NCI-H128 (cell line): ENCODE data around the gene FBXL3.
A peak's percentile ranks its signal among the peaks of the same experiment; 100 is the strongest.
"Not testable (repeated sequence)": the region's sequence is repeated elsewhere in the genome, so short reads cannot be mapped to it uniquely, and the experiment has no call there.

Experiments used
- DNase-seq: peaks from one replicate; lab custom pipeline; 2025; ENCODE audit not compliant: unreplicated experiment; lab: John Stamatoyannopoulos, UW

Gene FBXL3

DNA sequence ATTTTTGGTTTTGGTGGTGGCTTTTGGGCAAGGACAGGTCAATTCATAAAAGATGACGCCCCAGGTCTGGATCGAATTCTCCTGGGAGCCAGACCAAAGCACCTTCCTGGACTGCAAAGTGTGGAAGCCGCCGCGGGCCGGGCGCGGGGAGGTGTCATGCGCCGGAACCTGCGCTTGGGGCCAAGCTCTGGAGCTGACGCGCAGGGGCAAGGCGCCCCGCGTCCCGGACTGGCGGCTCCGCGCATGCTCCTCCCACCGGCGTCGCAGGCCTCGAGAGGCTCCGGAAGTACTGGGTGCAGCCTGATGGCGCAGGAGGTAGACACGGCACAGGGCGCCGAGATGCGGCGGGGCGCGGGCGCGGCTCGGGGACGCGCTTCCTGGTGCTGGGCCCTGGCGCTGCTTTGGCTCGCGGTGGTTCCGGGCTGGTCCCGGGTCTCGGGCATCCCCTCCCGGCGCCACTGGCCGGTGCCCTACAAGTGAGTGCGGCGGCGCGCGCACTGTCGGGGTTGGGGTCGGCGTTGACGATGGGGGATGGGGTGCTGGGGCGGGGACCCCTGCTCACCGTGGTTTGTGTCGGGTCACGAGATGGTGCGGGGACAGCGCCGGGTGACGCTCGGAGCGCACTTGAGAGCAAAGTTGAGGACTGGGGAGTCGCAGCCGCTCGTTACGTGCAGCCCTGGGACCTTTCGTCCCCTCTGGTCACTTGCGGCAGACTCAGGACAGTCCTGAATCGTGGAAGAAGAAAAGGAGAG is 35.0 kb downstream of the FBXL3 start, which contains the start of gene CLN5:
Gene CLN5, plus strand, starts transcription at position 286 of the 752 bp plus-strand sequence. Its CDS starts 18 bp downstream, at position 304.
- DNase-seq: peak; percentile 78

DNA sequence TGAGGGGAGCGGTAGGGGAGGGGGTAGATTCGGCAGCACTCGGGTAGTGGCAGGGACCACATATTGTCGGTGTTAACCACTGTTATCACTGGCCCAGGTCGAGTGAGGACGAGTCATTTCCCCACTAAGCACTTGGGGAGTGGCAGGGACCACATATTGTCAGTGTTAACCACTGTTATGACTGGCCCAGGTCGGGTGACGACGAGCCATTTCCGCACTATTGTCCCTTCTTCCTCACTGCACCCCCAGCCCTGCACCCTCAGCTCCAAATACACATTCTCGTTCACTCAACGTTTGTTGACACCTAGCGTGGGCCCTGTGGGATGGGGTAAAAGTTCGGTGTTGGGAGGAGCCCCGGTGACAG is 35.5 kb downstream of the FBXL3 start:
- DNase-seq: no peak

DNA sequence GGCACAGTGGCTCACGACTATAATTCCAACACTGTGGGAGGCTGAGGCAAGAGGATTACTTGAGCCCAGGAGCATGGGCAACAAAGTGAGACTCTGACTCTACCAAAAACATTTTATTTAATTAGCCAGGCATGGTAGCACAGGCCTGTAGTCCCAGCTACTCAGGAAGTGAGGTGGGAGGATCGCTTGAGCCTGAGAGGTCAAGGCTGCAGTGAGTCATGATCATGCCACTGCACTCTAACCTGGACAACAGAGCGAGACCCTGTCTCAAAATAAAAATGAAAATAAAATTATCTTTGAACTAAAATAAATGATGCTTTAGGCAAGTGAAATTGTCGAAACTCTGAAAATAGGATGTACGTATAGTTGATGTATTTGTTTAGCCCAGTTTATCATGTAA is 43.3 kb downstream of the FBXL3 start:
- no peak for DNase-seq

DNA sequence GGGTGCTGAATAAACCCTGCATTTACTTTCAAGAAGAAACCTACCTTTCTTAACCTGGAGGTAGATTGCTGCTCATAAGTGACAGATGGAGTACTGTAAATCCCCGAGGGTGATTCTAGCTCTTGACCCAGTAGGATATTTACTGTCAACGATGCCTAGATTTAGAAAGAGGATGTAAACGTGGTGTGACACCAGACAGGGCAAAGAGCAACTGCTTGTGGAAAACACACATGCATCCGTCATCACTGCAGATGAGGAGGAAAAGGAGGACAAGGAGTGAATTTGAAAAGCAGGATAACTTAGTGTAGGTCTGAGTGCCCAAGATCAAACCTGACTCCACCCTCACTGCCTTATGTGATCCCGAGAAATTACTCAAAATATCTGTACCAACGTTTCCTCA is 44.9 kb downstream of the FBXL3 start:
- DNase-seq: no peak

DNA sequence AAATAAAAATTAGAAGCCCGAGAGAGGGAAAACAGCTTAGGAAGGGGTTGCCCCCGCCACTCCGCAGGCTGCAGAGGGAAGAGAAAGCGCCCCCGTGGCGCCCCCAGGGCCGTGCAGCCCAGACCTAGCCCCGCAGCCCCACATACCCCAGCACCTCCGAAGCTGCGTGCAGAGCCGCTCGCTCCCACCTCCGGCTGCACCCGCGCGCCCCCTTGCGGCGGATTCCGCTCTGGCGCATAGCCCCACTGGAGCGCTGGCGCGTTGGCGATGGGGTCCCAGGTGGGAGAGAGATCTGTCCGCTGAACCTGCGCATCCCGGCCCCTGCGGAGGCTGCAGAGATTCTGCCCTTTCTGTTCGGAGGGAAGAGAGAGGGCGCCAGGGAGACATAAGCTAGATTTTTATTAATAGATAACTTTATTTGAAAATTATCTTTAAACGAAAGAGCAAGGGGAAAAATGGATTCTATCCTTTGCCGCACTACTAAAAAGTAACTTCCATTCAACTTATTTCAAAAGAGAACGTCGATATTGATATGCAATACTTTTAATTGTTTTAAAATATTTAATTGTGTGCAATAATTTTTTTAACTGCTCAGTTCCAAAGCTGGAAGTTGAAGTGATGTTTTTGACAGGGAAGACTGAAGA is 46.8 kb downstream of the FBXL3 start:
- peak; percentile 22 for DNase-seq

DNA sequence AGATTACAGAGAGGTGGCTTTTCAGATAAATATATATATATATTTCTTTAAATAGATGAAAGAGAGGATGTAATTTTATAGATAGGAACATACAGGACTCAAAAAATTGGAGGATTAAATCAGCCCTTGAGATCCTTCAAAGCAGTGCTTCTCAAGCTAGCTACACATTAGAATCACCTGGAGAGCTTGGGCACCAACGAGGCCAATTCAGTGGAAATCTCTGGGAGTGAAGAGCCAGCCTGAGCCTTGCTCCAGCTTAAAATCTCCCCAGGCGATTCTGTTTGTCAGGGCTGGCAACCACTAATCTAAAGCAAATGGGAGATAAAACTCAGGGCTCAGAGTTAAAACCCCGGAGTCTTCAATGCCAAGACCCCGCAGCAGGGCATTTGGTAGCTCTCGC is 50.0 kb downstream of the FBXL3 start:
- no peak for DNase-seq

DNA sequence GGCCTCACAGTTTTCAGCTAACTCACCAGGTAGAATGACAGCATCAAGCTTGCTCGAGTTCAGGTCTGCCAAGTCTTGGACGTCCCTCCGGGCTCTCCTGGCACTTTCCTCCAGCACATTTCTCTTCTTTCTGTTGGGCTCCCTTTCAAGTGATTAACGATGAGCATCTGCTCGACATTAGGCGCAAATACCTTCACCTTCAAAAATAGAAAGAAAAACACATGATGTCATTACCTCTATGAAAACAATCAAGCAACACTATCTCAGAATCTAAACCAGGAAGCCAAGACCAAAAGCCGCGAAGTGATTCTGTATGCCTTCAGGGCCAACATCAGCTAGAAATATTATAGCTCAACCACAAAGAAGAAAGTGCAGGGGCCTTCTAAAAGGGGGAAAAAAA is 50.5 kb downstream of the FBXL3 start:
- DNase-seq: no peak

DNA sequence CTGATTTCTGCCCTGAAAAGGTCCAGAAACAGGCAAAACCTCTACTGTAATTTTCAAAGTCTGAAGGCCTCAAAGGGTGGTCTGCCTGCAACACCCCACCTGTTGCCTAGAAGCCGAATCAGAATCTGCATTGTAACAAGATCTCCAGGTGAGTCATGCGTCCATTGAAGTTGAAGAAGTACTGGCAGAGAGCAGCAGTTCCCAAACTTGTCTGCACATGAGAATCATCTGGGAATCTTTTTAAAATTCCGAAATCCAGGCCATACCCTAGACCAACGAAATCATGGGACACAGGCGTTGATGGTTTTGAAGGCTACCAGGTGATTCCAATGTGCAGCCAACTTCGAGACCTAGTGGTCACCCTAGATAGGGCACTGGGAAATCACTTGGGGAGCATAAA is 51.1 kb downstream of the FBXL3 start:
- no peak for DNase-seq

DNA sequence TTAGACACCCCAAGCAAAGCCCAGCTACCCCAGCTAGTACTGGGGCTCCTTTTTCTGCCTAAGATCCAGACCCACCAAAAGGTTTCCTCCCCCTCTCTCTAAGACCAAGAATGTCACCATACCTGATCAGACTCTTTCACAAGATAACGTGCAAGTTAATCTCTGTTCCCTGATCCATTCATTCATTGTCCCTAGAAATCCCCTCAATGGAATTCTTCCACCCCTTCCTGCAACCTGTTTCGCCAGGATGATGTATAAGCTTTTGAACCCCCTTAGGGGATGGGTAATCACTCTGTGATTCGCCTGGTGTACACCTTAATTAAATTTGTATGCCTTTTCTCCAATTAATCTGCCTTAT is 52.4 kb downstream of the FBXL3 start:
- DNase-seq: no peak

DNA sequence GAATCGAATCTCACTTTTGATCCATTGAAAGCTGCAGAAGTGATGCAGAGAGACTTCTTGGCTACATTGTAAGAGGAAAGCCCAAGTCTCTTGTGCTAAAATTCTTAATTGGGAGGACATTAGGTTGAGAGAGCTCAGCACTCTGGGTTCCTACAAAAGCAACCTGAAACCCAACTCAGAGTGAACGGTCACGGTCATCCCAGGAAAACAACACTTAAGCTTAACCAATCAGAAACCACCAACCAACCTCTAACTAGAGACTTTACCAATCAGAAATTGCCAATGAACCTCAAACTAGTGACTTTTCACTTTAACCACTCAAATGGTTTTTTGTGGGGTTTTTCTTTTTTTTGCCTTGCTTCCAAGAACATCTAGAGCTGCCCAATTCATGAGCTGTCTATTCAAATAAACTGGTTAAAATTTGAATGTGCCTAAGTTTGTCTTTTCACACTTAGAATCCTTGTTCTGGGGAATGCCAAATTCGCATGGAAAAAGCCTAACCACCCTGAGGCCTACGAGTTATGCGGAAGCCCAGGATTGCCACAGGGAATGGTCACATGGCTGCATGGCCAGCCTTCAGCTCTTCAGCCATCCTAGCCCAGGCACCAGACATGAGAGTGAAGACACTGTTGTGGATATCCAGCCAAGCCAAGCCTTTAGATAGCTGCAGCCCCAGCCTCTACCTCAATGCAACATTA is 52.9 kb downstream of the FBXL3 start:
- no peak for DNase-seq

DNA sequence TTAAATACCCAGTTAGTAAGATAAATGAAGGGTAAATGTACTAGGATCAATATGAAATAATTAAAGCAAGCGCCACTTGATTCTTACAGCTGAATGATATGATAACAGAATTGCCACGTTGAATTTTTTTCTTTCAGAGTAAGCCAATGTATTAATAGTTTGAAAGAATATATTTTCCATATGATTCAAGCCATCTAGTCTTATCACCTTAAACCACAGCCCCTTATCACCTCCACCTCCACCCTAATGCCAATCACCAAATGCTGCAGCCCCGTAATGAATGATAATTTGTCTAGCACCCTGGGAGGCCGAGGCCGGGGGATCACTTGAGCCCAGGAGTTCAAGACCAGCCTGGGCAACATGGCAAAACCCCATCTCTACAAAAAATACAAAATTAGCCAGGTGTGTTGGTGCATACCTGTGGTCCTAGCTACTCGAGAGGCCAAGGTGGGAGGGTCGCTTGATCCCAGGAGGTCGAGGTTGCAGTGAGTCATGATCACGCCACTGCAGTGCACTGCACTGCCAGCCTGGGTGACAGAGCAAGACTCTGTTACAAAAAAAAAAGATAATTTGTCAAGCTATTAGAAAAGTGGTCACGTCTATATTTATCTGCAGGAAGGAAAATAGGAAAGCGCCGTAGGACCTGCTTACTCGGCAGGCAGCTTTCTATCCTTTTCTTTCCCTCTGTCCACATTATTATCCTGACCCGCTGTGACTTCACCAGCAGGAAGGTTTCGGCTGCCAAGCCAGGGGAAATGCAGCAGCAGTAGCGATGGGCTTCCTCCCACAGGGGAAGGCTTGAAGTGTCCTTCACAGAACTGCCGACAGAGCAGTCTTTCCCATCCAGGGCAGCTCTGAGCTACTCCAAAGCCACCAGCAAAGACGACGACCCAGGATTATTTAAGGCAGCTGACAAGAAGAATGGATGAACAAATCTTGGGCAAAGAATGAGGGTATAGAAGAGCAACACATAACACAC is 54.8 kb downstream of the FBXL3 start:
- DNase-seq: no peak

DNA sequence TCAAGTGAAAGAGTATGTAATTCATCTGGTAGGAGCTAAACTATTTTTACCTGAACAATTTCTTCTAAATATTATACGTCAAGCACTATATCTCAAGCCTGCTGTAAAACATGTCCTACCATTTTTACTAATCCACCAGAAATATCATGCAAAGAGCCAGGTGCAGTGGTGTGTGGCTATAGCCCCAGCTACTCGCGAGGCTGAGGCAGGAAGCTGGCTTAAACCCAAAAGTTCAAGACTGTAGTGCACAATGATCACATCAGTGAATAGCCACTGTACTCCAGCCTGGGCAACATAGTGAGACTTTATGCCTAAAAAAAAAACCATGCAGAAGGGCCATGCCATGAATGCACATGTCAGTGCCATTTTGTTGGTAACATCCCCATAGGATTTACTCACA is 55.7 kb downstream of the FBXL3 start:
- DNase-seq: no peak

DNA sequence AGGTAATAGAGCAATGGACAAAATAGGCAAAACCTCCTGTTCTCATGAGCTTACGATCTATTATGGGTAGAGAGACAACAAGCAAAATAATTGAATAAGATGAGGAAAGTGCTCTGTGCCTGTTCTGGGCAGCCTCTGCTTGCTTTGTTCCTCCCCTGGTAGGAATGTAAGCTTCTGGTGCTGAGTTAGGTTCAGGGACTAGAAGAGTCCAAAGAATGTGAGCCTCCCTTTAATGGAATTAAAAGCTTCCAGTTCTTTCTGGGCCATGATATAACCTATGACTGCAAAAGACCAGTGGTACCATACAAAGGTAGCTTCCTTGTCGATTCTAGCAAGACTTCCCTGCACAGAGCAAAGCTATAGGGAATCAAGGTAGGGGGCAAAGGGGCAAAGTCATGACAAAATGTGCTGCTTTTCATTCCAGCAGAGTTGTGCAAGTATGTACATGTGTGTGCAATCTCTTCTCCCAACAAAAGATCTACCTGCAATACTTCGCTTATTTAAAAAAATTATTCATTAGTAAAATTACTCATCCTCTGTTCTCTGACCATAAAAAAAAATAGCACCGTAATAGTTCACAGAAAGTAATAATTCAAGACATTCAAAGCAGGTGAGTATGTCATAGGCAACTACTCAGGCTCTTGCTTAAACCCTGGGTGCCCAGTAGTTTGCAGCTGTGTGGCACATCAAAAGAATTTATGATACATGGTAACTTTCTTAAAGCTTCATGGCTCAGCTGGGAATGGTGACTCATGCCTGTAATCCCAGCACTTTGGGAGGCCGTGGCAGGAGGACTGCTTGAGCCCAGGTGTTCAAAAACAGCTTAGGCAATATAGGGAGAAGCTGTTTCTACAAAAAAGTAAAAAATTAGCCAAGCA is 57.2 kb downstream of the FBXL3 start:
- no peak for DNase-seq

DNA sequence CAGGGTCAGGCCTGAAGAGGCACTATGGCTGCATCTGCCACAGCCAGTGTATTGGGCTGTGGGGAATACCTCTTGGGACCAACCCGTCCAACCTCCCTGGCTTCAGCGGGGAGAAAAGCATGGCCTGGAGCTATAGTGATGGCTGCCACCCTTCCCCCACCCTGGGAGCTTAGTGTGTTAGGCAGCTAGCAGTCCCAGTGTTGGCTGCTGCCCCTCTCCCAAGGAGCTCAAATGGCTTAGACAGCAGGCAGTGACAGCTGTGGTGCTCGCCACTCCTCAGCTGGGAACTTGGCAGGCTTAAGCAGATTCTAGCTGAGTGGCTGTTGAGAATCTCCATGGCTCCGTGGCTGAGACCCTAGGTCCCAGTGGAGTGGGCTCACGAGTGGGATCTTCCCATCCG is 58.9 kb downstream of the FBXL3 start:
- DNase-seq: no peak

DNA sequence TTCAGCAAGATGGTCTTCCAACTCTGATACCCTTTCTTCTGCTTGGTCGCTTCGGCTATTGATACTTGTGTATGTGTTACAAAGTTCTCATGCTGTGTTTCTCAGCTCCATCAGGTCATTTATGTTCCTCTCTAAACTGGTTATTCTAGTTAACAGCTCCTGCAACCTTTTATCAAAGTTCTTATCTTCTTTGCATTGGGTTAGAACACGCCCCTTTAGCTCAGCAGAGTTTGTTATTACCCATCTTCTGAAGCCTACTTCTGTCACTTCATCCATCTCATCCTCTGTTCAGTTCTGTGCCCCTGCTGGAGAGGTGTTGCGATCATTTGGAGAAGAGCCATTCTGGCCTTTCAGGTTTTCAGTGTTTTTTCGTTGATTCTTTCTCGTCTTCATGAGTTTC is 59.9 kb downstream of the FBXL3 start:
- no peak for DNase-seq

DNA sequence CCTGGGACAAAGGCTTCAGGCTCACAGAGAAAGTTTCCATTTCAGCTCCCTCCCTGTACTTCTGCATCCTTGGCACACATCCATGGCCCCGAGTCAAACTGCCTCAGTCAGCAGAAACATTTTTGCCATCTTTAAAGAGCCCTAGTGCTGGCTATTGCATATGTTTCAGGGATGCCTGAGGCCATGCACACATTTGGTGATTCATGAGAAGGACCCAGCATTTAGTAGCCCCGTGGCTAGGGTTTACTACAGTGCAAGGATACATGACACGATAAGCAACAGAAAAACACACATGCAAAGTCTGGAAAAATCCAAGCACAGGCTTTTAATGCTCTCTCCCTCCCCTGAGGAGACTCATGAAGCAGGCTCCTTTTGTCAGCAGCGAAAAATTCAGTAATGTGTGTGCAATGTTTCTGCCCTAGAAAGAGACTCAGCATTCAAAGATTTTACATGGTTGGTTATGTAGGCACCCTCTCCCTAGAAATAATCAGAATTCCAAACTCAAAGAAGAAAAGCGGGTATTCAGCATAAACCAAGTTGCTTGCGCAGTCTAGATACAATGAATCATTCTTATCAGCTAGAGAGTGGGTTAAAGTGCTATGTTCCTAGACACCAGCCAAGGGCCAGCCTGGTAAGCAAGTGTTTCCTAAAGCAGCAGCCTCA is 61.1 kb downstream of the FBXL3 start:
- no peak for DNase-seq

DNA sequence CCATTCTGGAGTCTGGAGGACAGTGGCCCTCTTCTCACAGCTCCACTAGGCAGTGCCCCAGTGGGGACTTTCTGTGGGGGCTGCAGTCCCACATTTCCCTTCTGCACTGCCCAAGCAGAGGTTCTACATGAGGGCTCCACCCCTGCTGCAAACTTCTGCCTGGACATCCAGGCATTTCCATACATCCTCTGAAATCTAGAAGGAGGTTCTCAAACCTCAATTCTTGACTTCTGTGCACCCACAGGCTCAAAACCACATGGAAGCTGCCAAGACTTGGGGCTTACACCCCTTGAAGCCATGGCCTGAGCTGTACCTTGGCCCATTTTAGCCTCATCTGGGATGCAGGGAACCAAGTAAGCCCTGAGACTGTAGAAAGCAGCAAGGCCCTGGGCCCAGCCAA is 67.2 kb downstream of the FBXL3 start:
- DNase-seq: not testable (repeated sequence)

DNA sequence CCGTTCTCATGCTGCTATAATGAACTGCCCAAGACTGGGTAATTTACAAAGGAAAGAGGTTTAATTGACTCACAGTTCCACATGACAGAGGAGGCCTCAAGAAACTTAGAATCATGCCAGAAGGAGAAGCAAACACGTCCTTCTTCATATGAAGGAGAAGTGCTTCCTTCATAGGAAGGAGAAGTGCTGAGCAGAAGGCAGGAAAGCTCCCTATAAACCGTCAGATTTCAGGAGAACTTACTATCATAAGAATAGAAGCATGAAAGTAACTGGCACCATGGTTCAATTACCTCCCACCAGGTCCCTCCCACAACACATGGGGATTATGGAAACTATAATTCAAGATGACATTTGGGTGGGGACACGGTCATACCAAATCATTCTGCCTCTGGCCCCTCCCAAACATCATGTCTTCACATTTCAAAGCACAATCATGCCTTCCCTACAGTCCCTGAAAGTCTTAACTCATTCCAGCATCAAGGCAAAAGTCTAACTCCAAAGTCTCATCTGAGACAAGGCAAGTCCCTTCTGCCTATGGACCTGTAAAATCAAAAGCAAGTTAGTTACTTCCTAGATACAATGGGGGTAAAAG is 68.0 kb downstream of the FBXL3 start:
- DNase-seq: no peak

DNA sequence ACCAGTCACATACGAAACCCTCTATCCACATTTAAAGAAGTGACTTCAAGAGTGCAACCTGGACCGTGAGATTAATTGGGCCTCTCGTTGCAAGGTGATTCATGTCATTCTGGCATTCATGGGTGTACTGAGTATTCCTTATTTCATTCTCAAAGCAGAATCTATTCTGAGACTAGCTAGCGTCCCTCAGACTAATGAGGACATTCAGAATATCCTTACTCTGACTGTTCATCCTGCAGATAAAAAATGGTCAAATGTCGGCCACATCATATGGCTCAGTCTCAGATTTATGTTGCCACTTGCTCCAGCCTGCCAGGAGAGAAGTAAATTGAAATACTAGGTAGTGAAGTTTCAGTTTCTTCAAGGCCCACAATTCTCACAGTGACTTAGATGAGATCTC is 71.3 kb downstream of the FBXL3 start:
- DNase-seq: no peak
